Stimulated activated CD8-positive, alpha-beta memory T cell treated with anti-CD3 and anti-CD28 coated beads, Interleukin-2, amount 100 ng/mL, for 1 hour (primary cell): Measurements from ENCODE around the gene TPK1.
"Not testable (repeated sequence)": the region's sequence is repeated elsewhere in the genome, so short reads cannot be mapped to it uniquely, and the experiment has no call there.

Experiments used
- DNase-seq, 2 donors: peaks; one replicate each; pipeline ENCODE4 v3.0.0-alpha.2; 2020; ENCODE audit warnings: low read depth in 2 of 2

TPK1 gene

DNA sequence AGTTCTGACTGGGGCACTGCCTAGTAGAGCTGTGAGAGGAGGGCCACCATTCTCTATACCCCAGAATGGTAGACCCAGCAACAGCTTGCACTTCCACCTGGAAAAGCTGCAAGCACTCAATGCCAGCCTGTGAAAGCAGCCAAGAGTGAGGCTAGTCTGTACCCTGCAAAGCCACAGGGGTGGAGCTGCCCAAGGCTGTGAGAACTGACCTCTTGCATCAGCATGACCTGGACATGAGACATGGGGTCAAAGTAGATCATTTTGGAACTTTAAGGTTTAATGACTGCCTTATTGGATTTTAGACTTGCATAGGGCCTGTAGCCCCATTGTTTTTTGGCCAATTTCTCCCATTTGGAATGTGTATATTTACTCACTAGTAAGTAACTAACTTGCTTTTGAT, 206.3 kb downstream of the TPK1 start:
- no peak for DNase-seq

DNA sequence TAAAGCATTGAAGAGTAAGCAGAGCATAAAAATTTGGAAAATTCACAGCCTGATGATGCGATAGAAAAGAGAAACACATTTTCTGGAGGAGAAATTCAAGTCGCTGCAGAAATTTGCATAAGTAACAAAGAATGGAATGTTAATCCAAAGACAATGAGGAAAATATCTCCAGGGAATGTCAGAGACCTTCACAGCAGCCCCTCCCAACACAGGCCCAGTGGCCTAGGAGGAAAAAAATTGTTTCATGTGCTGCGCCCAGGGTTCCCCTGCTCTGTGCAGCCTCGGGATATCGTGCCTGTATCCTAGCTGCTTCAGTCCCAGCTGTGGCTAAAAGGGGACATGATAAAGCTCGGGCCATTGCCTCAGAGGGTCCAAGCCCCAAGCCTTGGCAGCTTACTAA, 206.8 kb downstream of the TPK1 start:
- DNase-seq = no peak

DNA sequence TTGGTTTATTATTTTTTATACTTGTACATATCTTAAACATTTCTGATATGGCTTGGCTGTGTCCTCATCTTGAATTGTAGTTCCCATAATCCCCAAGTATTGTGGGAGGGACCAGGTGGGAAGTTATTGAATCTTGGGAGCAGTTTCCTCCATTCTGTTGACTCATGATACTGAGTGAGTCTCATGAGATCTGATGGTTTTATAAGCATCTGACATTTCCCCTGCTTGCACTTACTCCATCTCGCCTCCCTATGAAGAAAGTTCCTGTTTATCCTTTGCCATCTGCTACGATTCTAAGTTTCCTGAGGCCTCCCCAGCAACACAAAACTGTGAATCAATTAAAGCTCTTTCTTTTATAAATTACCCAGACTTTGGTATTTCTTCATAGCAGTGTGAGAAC, 207.7 kb downstream of the TPK1 start:
- DNase-seq = no peak

DNA sequence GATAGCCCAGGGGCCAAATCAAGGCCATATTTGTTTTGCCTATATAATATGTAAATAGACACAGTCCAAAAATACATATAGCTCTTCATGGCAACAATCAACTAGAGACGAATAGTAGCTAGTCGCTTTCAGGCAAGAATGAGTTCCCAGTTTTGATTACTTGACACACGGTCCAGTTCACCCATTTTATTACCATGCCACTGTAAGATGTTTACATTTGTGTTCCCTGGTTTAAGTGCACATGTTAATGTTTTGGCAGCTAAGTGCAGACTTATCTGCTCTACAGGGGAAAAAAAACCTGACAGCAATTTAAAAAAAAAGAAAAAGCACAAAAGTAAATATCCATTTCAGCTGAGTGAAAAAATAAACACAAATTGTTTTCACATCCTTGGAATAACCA, 213.1 kb downstream of the TPK1 start:
- no peak for DNase-seq

DNA sequence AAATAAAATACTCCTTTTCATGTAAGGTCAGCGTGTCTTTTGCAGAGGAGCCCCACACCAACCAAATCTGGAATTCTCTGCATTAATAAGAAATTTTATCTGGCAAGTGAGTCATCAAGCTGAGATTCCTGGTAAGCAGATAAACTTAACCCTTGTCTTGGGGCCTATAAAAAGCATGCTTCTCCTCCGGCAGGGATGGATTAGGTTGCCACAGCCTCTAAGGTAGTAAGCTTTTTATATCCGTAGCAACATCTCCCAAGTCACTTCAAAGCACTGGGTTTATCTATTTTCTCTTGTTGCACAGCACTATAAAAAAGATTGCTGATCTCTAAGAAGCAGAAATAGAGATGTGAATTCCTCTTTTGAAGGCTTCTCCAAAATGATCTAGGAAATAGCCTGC, 229.6 kb downstream of the TPK1 start:
- DNase-seq = no peak

DNA sequence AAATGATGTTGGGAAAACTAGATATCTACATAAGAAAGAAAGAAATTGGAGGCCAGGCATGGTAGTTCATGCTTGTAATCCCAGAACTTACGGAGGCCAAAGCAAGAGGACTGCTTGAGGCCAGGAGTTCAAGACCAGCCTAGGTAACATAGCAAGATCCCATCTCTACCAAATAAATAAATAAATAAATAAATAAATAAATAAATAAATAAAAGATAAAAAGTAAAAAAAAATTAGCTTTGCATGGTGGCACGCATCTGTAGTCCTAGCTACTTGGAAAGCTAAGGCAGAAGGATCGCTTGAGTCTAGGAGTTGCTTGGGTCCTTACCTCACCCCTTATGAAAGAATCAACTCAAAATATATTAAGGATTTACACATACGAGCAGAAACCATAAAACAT, 238.9 kb downstream of the TPK1 start:
- DNase-seq = no peak

DNA sequence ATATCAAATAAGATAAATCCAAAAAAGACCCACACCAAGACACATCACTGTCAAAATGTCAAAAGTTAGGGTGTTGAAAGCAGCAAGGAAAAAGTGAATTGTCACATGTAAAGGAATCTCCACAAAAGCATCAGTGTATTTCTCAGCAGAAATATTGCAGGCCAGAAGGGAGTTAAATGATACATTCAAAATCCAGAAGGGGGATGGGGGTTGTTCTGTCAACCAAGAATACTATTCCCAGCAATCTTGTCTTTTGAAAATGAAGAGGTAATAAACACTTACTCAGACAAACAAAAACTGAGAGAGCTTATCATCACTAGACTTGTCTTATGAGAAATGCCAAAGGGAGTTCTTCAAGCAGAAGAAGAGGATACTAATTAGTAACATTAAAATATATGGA, 241.3 kb downstream of the TPK1 start:
- no peak for DNase-seq

DNA sequence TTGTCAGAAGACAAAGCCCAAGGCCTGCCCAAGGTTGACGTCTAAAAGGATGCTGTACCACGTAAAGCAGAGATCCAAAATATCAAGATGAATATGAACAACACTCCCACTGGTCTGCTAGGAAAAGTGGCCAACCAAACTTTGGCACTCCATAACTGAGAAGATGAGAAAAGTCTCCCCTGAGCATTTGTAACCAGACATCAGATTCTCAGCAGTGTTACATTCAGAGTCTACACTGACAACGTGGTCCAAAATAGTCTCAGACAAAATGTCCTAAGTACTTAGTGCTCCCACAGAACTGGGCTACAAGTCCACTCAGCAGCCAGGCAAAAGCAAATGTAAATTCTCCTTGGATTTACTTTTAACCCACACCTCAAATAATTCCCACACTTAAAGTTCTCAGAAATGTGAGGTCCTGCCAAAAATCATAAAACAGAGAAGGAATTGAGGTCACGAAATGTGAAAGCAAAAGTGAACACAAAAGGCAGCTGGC, 247.2 kb downstream of the TPK1 start:
- DNase-seq = no peak

DNA sequence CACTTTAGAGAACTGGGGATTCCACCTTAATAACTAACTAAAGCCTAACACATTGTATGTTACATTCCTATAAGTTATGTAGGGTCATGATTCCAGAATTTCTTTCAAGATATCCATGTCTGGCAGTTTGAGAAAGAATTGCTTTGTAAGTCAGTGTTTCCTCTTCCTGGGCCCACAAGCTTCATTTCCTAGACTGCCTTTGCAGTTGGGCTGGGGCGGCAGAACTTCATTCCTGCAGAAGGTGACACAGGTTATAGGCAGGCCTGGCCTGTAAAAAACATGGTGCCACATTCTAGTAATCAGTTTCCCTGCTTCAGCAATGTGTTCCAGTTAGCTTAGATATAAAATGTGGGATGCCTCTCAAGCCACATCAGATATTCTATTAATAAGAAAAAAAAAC, 248.2 kb downstream of the TPK1 start:
- no peak for DNase-seq

DNA sequence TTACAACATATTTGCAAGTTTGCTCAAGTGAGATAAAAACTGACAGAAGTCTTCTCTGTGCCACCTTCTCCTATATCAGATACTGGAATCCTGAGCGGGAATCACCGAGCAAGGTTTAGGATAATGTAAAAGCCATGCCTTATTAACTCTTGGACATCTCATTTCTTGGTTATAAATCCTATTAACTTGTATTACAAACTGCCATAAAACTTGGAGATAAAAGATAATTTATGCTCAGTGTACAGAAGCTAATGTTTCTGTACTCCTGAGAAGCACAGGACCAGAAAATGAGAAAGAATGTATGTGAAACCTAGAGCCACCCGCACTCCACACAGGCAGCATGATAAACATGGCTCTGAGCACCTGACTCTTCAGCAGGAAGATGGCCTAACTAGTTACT, 251.1 kb downstream of the TPK1 start:
- DNase-seq = no peak

DNA sequence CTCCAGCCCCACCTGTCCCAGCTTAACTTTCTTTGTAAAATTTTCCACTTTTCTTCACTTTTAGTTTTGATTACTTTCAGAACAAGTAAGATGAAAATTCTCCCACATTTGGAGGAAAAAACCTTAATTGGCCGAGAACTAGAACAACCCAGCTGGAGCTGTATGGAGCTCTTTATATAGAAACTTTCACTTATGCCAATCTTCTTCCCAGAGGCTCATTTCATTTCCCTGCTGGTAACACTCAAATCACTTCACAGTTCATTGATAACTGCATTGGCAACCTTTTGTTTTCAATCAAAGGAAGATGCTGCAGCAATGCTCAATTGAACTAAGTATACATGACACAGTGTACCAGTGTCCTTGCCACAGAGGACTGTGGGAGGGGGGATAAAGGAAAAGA, 256.2 kb downstream of the TPK1 start:
- DNase-seq = no peak

DNA sequence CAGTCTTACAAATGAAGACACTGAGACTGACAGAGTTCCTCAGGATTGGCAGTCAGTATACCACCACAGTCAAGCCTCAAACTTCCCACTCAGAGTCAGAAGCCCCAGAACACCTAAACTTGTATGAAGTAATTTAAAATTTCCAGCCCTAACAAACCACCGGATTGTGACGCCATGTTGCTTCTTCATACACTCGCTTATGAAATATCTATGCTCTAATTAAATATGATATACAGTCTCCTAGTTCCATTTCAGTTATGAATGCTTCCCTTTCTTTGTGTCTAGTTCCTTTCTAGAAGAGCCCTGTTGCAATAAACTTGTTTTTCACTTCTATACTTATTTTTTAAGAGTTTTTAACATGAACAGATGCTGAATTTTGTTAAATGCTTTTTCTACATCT, 260.4 kb downstream of the TPK1 start:
- no peak for DNase-seq

DNA sequence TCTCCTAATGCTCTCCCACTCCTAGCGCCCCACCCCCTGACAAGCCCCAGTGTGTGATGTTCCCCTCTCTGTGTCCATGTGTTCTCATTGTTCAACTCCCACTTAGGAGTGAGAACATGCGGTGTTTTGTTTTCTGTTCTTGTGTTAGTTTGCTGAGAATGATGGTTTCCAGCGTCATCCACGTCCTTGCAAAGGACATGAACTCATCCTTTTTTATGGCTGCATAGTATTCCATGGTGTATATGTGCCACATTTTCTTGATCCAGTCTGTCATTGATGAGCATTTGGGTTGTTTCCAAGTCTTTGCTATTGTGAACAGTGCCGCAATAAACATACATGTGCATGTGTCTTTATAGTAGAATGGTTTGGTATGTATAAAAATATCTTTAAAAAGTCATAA, 261.1 kb downstream of the TPK1 start:
- DNase-seq = not testable (repeated sequence)

DNA sequence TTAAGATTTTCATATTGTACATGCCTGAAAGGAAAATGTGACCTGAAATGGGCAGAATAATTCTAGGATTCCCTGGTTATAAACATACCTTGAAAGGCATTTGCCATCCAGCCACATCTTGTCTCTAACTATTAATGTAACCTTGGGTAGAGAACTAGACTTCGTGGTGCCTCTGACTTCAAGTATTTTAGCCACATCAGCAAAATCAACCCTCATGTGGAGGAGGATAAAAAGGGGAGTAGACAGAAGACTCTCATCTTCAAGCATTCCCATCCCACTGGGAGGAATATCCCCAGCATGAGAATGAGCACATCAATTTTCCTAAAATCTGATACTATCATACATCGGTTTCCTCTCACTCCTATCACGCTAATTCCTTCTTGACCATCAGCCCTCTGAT, 267.6 kb downstream of the TPK1 start:
- no peak for DNase-seq

DNA sequence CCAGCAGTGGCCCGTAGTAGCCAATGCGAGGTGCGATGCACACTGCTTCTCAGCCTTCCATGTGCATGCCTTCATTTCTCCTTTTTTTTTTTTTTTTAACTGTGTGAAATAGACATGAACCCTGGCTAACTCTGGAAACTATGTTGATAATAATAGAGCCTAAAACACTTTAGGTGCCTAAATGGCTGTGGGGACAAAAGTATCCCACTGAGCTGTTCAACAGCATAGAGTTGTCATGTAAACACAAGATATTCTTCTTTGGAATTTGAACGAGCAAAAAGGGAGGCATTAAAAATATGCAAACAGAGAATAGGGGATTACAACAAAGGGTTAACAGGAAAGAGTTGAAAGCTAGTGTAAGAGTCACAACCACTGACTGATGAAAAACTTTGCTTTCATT, 270.3 kb downstream of the TPK1 start:
- DNase-seq = no peak

DNA sequence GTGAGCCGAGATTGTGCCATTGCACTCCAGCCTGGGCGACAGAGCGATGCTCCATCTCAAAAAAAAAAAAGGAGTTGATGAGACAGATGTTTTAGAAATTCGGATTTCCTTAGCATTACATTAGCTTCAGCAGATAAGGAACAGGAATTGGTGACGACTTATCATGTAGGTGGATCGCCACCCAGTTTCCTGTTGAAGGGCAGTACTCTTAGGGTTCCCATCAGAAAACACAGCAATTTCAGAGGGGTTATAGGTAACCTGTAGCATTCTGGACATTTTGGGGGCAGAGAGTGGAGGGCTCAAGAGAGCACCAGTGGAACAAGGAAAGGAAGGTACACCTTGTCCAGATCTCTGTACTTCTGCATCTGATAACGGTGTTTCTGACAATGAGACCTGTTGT, 286.0 kb downstream of the TPK1 start:
- DNase-seq = no peak

DNA sequence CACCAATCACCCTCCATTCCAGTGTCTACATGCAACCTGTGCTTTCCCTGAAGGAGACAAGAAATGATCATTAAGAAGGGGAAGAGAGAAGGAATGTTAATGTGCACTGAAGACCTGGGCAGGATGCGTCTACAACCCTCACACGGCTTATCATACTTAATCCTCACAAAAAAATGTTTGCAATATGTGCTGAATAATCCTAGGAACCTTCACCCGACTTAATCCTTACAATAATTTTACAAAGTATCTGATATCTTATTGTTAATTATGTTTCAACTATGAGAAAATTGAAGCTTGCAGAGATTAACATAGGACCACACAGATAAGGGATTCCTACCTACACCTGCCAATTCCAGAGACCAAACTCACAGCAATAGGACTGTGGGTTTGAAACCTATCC, 287.3 kb downstream of the TPK1 start:
- DNase-seq = no peak

DNA sequence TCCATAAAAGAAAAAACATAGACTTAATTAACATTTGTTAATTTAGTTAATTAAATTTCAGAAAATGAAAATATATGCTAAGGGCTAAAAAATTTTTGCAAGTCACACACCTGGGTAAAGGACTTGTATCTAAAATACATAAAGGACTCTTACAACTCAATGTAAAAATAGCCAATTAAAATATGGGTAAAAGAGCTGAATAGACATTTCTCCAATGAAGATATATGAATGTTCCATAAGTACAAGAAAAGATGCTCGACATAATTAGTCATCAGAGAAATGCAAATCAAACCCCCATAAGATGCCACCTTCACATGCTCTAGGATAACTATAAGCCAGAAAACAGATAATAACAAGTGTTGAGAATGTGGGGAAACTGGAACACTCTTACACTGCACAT, 288.0 kb downstream of the TPK1 start:
- DNase-seq = no peak

DNA sequence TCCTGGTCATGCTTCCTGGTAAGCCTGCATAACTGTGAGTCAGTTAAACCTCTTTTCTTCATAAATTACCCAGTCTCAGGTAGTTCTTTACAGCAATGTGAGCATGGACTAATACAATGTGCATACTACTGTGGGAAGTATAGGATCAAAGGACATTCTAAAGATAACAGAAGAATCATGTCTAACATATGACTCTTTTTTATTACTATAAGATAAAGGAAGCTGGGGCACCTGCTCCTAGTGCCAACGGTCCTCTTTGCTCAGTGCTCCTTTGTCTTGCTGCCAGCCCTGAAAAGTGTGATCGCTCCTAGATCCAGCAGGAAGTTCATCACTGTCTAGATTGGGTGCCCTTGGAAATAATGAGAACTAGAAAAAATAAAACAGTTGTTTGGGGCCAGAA, 289.1 kb downstream of the TPK1 start:
- no peak for DNase-seq

DNA sequence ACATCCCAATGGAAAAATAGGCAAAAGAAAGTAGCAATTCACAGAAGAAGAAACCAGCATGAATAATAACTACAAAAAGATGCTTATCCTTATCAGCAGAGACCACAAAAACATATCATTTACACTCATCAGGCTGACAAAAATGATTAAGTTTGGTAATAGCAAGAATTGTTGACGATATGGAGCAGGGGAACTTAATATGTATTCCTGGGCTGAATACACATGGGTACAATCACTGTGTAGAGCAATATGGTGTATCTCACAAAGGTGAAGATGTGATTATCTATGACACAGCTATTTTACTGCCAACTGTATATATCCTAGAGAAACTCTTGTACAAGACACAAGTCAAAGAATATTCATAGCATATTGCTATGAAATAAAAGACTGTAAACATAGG, 290.5 kb downstream of the TPK1 start:
- no peak for DNase-seq

DNA sequence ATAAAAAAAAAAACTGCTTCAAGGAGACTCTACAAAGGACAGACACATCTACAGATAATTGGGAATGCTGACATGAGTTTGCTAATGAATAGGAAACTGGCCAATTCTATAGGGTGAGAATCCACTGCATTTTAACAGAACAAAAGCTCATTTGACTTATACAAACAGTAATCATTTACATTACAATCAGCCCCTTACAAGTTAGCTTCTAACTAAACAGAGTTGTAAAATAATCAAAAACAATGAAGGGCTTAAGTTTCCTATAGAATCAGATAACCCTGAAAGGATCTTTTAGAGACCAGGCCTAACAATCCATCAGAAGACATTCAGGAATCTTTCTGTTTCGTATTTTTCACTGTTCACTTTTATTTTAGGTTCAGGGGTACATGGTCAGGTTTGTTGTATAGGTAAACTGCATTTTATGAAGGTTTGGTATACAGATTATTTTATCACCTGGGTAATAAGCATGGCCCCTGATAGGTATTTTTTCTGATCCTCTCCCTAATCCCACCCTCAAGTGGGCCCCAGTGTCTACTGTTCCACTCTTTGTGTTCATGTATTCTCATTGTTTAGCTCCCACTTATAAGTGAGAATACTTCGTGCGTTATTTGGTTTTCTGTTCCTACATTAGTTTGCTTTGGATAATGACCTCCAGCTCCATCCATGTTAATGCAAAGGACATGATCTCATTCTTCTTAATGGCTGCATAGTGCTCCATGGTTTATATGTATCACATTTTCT, 301.0 kb downstream of the TPK1 start:
- no peak for DNase-seq

DNA sequence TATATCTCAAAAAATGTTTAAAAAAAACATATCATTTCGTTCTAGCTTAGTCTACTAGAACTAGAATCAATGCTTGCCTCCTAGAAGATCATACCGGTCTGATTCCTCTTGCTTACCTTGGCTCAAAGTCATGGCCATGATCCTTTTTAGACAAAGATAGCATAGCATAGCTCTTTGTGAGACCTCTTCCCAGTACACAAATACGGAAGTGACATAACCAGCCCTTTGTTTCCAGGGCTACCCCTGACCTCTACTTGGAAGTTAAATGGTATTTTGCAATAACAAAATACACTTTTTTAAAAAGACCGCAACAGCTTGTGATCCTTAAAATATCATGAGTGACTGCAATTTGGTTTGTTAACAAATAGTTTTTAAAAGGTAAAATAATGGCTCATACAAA, 301.7 kb downstream of the TPK1 start:
- no peak for DNase-seq

DNA sequence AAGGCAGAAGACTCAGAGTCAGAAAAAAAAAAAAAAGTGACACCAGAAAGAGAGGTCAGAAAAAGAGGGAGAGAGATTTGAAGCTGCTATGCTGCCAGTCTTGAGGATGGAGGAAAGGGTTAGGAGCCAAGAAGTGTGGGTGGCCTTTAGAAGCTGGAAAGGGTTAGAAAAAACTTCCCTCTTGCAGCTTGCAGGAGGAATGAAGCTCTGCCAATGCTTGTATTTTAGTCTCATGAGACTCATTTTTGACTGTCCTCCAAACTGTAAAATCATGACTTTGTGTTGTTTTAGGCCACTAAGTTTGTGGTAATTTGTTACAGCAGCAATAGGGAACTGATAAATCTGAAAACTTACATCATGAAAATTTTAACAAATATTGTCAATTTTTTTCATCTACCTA, 304.7 kb downstream of the TPK1 start:
- DNase-seq = no peak

DNA sequence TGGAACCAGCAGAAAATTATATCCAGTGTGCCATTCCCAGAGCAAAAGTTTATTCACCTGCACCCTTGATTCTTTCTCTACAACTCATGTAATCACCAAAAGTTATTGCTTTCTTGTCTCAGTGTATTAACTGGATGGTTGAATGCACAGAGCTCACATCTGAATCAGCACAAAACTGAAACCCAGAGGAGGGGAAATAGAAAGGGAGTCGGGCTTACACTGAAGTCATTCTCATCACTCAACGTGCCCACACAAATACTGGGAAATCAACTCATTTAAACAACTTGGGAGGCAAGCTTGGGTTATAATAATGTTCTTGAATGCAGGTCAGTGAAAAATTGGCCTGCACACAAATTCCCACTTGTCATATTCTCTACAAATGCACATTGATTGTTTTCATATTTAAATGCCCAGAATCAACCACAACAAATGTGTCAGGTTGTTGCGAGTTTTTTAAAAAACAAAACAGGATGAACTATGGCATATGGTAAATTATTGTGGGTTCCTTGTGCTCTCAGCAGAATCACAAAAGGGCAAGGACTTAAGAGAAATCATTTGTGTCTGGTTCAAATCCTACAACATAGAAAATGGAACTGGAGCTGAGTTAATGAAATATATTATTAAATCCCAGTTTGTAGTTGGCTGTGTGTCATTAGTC, 306.5 kb downstream of the TPK1 start:
- no peak for DNase-seq
